Measurements from ENCODE around the gene RAB3C.

The RAB3C gene

GRCh38 chr5:58849921-58850667 is 267.2 kb downstream of the RAB3C start:
- ChIA-PET POLR2A (no interaction called here), CTCF (interaction anchor here (0.6 to 3.5 kb wide), 45 partner anchors 9 to 1552 kb away, joined by 3 to 49 read pairs (median 5); partner anchors contain the start of gene RAB3C)
- peak; percentile 26 for DNase-seq (ENCODE audit: extremely low spot score)
- TF ChIP-seq CTCF (IDR thresholded peaks at IDR 0.05; ENCODE audit: control extremely low read depth, extremely low read depth, low read depth, missing control alignments), result peak; percentile 37

- CTCF ChIA-PET, result interaction anchor here (1.8 to 3.5 kb wide), 3 partner anchors 10 to 357 kb away, joined by 5 to 39 read pairs (median 12); no protein-coding TSS in a partner anchor
- DNase-seq (ENCODE audit: extremely low spot score), result no peak
- POLR2A ChIA-PET, result no interaction called here
- TF ChIP-seq CTCF (IDR thresholded peaks at IDR 0.05; ENCODE audit: control extremely low read depth, extremely low read depth, low read depth, missing control alignments), result no peak
Measured at GRCh38 chr5:58851153-58851552, 268.3 kb downstream of the RAB3C start.

- TF ChIP-seq CTCF (IDR thresholded peaks at IDR 0.05; ENCODE audit: control extremely low read depth, extremely low read depth, low read depth, missing control alignments), result no peak
- POLR2A ChIA-PET, result no interaction called here
- no peak for DNase-seq (ENCODE audit: extremely low spot score)
- CTCF ChIA-PET, result interaction anchor here (0.8 to 2.4 kb wide), 3 partner anchors 8 to 373 kb away, joined by 3 to 12 read pairs (median 3); no protein-coding TSS in a partner anchor
Measured at GRCh38 chr5:58851571-58851970, 268.7 kb downstream of the RAB3C start.

GRCh38 chr5:58852566-58852965 is 269.7 kb downstream of the RAB3C start:
- TF ChIP-seq CTCF (IDR thresholded peaks at IDR 0.05; ENCODE audit: control extremely low read depth, extremely low read depth, low read depth, missing control alignments), result no peak
- CTCF ChIA-PET, result interaction anchor here (0.8 to 1.3 kb wide), 4 partner anchors 9 to 391 kb away, joined by 3 to 4 read pairs (median 4); no protein-coding TSS in a partner anchor
- no peak for DNase-seq (ENCODE audit: extremely low spot score)
- POLR2A ChIA-PET, result no interaction called here

- TF ChIP-seq CTCF (IDR thresholded peaks at IDR 0.05; ENCODE audit: control extremely low read depth, extremely low read depth, low read depth, missing control alignments), result no peak
- ChIA-PET CTCF (interaction anchor here (1.2 to 1.6 kb wide), 4 partner anchors 15 to 394 kb away, joined by 3 to 7 read pairs (median 4); no protein-coding TSS in a partner anchor), POLR2A (no interaction called here)
- no peak for DNase-seq (ENCODE audit: extremely low spot score)
Measured at GRCh38 chr5:58854441-58854840, 271.6 kb downstream of the RAB3C start.

GRCh38 chr5:58855851-58856739 is 273.2 kb downstream of the RAB3C start:
- ChIA-PET CTCF (interaction anchor here (0.8 to 1.9 kb wide), 5 partner anchors 10 to 30 kb away, joined by 3 to 5 read pairs (median 4); no protein-coding TSS in a partner anchor), POLR2A (no interaction called here)
- no peak for DNase-seq (ENCODE audit: extremely low spot score)
- no peak for TF ChIP-seq CTCF (IDR thresholded peaks at IDR 0.05; ENCODE audit: control extremely low read depth, extremely low read depth, low read depth, missing control alignments)

Data from GM10248 (cell line).